ENCODE measurements around the gene PLEKHA7. TPM values are rescaled to one million over a fixed set of nuclear protein-coding genes. Genes with fewer than 3 reads are reported as not detected.

The PLEKHA7 gene
- total RNA-seq, 3 donors from 2014 or later = 9.8 to 54.6 (median 36.7) TPM

DNA sequence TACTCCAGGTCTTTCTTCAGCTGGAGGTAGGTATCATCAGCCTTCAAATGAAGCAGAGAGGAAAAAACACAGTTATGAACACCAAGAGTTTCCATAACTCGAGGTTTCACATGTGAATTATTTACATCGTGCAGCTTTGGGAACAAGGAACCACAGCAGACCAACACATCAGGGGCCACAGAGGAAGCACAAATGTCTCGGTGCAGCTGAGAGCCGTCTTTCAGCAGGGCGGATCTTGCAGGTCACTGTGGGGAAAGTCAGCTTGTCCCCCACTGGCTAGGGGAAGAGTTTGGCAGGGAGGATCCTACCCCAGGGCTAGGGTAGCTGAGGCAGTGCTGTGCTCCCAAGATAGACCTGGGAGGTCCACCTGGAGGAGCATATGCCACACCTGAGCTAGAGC lies 201.1 kb downstream of the PLEKHA7 start:
- intact Hi-C loops (cut with DNase I; ENCODE audit: low total_unique reads) = no loop called here
- no peak overlapping the region for H3K4me3 ChIP-seq
- H3K27me3 ChIP-seq = no peaks in the 10 kb centered on the region
- TF ChIP-seq, protein P1, sequence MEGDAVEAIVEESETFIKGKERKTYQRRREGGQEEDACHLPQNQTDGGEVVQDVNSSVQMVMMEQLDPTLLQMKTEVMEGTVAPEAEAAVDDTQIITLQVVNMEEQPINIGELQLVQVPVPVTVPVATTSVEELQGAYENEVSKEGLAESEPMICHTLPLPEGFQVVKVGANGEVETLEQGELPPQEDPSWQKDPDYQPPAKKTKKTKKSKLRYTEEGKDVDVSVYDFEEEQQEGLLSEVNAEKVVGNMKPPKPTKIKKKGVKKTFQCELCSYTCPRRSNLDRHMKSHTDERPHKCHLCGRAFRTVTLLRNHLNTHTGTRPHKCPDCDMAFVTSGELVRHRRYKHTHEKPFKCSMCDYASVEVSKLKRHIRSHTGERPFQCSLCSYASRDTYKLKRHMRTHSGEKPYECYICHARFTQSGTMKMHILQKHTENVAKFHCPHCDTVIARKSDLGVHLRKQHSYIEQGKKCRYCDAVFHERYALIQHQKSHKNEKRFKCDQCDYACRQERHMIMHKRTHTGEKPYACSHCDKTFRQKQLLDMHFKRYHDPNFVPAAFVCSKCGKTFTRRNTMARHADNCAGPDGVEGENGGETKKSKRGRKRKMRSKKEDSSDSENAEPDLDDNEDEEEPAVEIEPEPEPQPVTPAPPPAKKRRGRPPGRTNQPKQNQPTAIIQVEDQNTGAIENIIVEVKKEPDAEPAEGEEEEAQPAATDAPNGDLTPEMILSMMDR (IDR thresholded peaks at IDR 0.05) = no peak
- TF ChIP-seq POLR2AphosphoS5 (IDR thresholded peaks at IDR 0.05) (no peak), POLR2A (IDR thresholded peaks at IDR 0.05) (no peak)
- H3K9me3 ChIP-seq = no peaks in the 10 kb centered on the region
- peak overlapping the region in 1 of 2 donors; percentile 89 for H3K27ac ChIP-seq
- no peaks in the 10 kb centered on the region for H3K36me3 ChIP-seq
- H3K4me1 ChIP-seq = no peaks in the 10 kb centered on the region
- no peak for DNase-seq (ENCODE audit: low spot score in 2 of 2)

GRCh38 chr11:16812274-16812673 lies 201.9 kb downstream of the PLEKHA7 start:
- H3K27ac ChIP-seq = peak overlapping the region; percentile 54 to 89
- H3K9me3 ChIP-seq = no peaks in the 10 kb centered on the region
- H3K36me3 ChIP-seq = no peaks in the 10 kb centered on the region
- no peaks in the 10 kb centered on the region for H3K4me1 ChIP-seq
- intact Hi-C loops (cut with DNase I; ENCODE audit: low total_unique reads) = no loop called here
- no peak for DNase-seq (ENCODE audit: low spot score in 2 of 2)
- no peak overlapping the region for H3K4me3 ChIP-seq
- TF ChIP-seq POLR2A (IDR thresholded peaks at IDR 0.05) (no peak), POLR2AphosphoS5 (IDR thresholded peaks at IDR 0.05) (no peak)
- TF ChIP-seq, protein P1 (IDR thresholded peaks at IDR 0.05) = no peak
- H3K27me3 ChIP-seq = no peaks in the 10 kb centered on the region

GRCh38 chr11:16811136-16812020 lies 202.8 kb downstream of the PLEKHA7 start:
- H3K4me1 ChIP-seq = peaks cover 3 to 9% of the 10 kb centered on the region in 2 donors
- H3K27ac ChIP-seq = peak overlapping the region; percentile 83 to 89

DNA sequence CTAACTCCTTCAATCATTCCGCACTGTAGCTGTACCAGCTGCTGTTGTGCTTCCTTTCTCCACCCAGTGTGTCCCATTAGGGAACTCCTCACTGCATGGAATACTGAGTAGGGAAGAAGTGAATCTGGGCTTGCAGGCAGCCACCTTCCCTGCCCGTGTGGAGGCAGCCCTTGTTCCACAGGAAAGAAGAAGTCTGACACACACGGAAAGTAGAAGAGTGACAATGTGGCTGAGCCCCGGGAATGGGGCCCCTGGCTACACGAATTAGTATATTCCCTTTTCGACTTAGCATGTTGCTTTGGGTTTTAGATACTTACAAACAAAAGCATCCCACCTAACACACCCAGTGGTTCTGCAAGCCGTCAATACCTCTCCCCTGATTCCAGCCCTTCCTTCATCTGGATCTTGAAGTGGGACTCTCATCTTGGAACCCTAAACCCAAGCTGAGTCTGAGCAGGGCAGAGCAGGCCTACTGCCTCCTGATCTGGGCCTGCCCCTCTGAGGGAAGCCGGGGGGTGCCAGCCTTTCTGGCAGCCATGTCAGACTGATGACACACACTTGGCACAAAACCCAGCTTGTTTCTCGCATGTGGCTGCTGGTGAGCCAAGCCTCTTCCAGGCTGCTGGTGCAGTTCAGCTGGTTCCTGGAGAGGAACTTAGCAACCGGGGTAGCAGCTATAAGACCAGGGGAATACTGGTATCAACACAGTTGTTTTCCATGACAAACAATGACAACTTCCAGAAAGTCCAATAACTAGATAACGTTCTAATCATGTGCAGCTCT lies 204.1 kb downstream of the PLEKHA7 start:
- Histone ChIP-seq H3K27ac (peak overlapping the region; percentile 83 to 89), H3K27me3 (no peaks in the 10 kb centered on the region), H3K36me3 (no peaks in the 10 kb centered on the region), H3K9me3 (no peaks in the 10 kb centered on the region), H3K4me3 (no peak overlapping the region), H3K4me1 (peaks cover 4 to 10% of the 10 kb centered on the region in 2 donors)
- DNase-seq (ENCODE audit: low spot score in 2 of 2) = peak; percentile 58 to 73
- peak in 2 of 3 donors; percentile 29 to 61 for TF ChIP-seq POLR2AphosphoS5 (IDR thresholded peaks at IDR 0.05)
- no peak for TF ChIP-seq POLR2A (IDR thresholded peaks at IDR 0.05)
- TF ChIP-seq, protein P1 (IDR thresholded peaks at IDR 0.05) = no peak
- intact Hi-C loops (cut with DNase I; ENCODE audit: low total_unique reads) = no loop called here

More at GRCh38 chr11:16811136-16812020, 202.8 kb downstream of the PLEKHA7 start:
- H3K27me3 ChIP-seq = no peaks in the 10 kb centered on the region
- no peak for DNase-seq (ENCODE audit: low spot score in 2 of 2)
- TF ChIP-seq POLR2AphosphoS5 (IDR thresholded peaks at IDR 0.05) = no peak
- no peak overlapping the region for H3K4me3 ChIP-seq
- H3K9me3 ChIP-seq = no peaks in the 10 kb centered on the region
- intact Hi-C loops (cut with DNase I; ENCODE audit: low total_unique reads) = no loop called here
- no peaks in the 10 kb centered on the region for H3K36me3 ChIP-seq

- H3K4me3 ChIP-seq = no peak overlapping the region
- TF ChIP-seq, protein P1 (IDR thresholded peaks at IDR 0.05) = no peak
- no peak for TF ChIP-seq POLR2AphosphoS5 (IDR thresholded peaks at IDR 0.05)
- no peak for TF ChIP-seq POLR2A (IDR thresholded peaks at IDR 0.05)
- DNase-seq (ENCODE audit: low spot score in 2 of 2) = no peak
- no peaks in the 10 kb centered on the region for H3K9me3 ChIP-seq
- intact Hi-C loops (cut with DNase I; ENCODE audit: low total_unique reads) = no loop called here
- H3K27me3 ChIP-seq = no peaks in the 10 kb centered on the region
- peak overlapping the region; percentile 52 to 59 for H3K27ac ChIP-seq
- H3K36me3 ChIP-seq = no peaks in the 10 kb centered on the region
- peaks cover 4 to 14% of the 10 kb centered on the region in 2 donors for H3K4me1 ChIP-seq
Measured at GRCh38 chr11:16807306-16807705, 206.9 kb downstream of the PLEKHA7 start.

All from breast epithelium (tissue), 4 donors.